Superior temporal gyrus (tissue), 1 donor: ENCODE data around the gene PPP1R12A.
A peak's percentile ranks its signal among the peaks of the same experiment; 100 is the strongest.
"Not testable (repeated sequence)": the region's sequence is repeated elsewhere in the genome, so short reads cannot be mapped to it uniquely, and the experiment has no call there.

Experiments
- DNase-seq: peaks from one replicate; pipeline ENCODE4 v3.0.0-alpha.2; 2016; ENCODE audit errors: extremely low spot score

Gene PPP1R12A

GRCh38 chr12:79935021-79935623, at the start of gene PPP1R12A:
Gene PPP1R12A, minus strand, starts transcription at chr12:79935097. Its CDS starts 166 bp downstream, at chr12:79934931.
- peak; percentile 96 for DNase-seq

GRCh38 chr12:79983986-79984620, 49.2 kb upstream of the PPP1R12A start:
- DNase-seq: no peak

GRCh38 chr12:79983492-79983891, 48.6 kb upstream of the PPP1R12A start:
- DNase-seq: no peak

GRCh38 chr12:79982086-79983062, 47.5 kb upstream of the PPP1R12A start:
- no peak for DNase-seq

GRCh38 chr12:79978692-79979091, 43.8 kb upstream of the PPP1R12A start:
- DNase-seq: no peak

GRCh38 chr12:79977856-79978460, 43.1 kb upstream of the PPP1R12A start:
- DNase-seq: not testable (repeated sequence)

- no peak for DNase-seq
These were observed 40.2 kb upstream of the PPP1R12A start for GRCh38 chr12:79975143-79975542.

- peak; percentile 62 for DNase-seq
These were observed 38.9 kb upstream of the PPP1R12A start for GRCh38 chr12:79973801-79974200.

- DNase-seq: no peak
These were observed 29.3 kb upstream of the PPP1R12A start for GRCh38 chr12:79964100-79964627.

- no peak for DNase-seq
These were observed 26.5 kb upstream of the PPP1R12A start for GRCh38 chr12:79961411-79961810.

GRCh38 chr12:79959484-79959883, 24.6 kb upstream of the PPP1R12A start:
- DNase-seq: peak; percentile 74

GRCh38 chr12:79956896-79957295, 22.0 kb upstream of the PPP1R12A start:
- no peak for DNase-seq

GRCh38 chr12:79955561-79955960, 20.7 kb upstream of the PPP1R12A start:
- DNase-seq: no peak

GRCh38 chr12:79954037-79954610, 19.2 kb upstream of the PPP1R12A start:
- no peak for DNase-seq

GRCh38 chr12:79949098-79949497, 14.2 kb upstream of the PPP1R12A start:
- no peak for DNase-seq

- DNase-seq: no peak
These were observed 10.5 kb upstream of the PPP1R12A start for GRCh38 chr12:79945433-79945832.

- DNase-seq: no peak
These were observed 9.7 kb upstream of the PPP1R12A start for GRCh38 chr12:79944565-79944964.

GRCh38 chr12:79942846-79943245, 7.9 kb upstream of the PPP1R12A start:
- DNase-seq: not testable (repeated sequence)

- no peak for DNase-seq
These were observed 4.9 kb upstream of the PPP1R12A start for GRCh38 chr12:79939728-79940310.

- DNase-seq: no peak
These were observed 3.9 kb upstream of the PPP1R12A start for GRCh38 chr12:79938843-79939242.

GRCh38 chr12:79936670-79937069, 1.8 kb upstream of the PPP1R12A start:
- DNase-seq: peak; percentile 30
